Astrocyte (in vitro differentiated cells and primary cell): ENCODE data around the gene PYCARD. TPM values are rescaled to one million over a fixed set of nuclear protein-coding genes. Genes with fewer than 3 reads are reported as not detected.
"Not testable (repeated sequence)": the region's sequence is repeated elsewhere in the genome, so short reads cannot be mapped to it uniquely, and the experiment has no call there.

Experiments used
- DNase-seq: peaks from one replicate; pipeline ENCODE4 v3.0.0-alpha.2; 2010; ENCODE audit warnings: low read depth
- FAIRE-seq: peaks from 2 replicates; lab custom pipeline; 2011; peaks lifted over from hg19 to GRCh38; lab: Jason Lieb, UNC
- H2AFZ ChIP-seq: 2 replicates; pipeline ENCODE4 v1.6.0; 2012; ENCODE audit warnings: low read depth, low read length, inconsistent platforms
- H3K27ac ChIP-seq: 2 replicates; pipeline ENCODE4 v1.5.1; 2011; ENCODE audit warnings: low read depth, low read length, inconsistent platforms
- H3K27me3 ChIP-seq: 2 replicates; pipeline ENCODE4 v1.6.0; 2011; ENCODE audit warnings: low read length, inconsistent platforms; ENCODE audit not compliant: insufficient read depth
- H3K36me3 ChIP-seq: 2 replicates; pipeline ENCODE4 v1.5.1; 2011; ENCODE audit warnings: low read length, inconsistent platforms; ENCODE audit not compliant: insufficient read depth
- H3K4me1 ChIP-seq: 2 replicates; pipeline ENCODE4 v1.5.1; 2011; ENCODE audit warnings: low read length, inconsistent platforms; ENCODE audit not compliant: insufficient read depth
- H3K4me2 ChIP-seq: 2 replicates; pipeline ENCODE4 v1.6.0; 2012; ENCODE audit warnings: low read length, inconsistent platforms
- H3K4me3 ChIP-seq: 2 replicates; pipeline ENCODE4 v1.5.1; 2011; ENCODE audit warnings: low read depth, mild to moderate bottlenecking, low read length, inconsistent platforms; ENCODE audit not compliant: insufficient read depth
- H3K79me2 ChIP-seq: 2 replicates; pipeline ENCODE4 v1.6.0; 2012; ENCODE audit warnings: mild to moderate bottlenecking, low read length, inconsistent platforms; ENCODE audit not compliant: insufficient read depth
- H3K9ac ChIP-seq: 2 replicates; pipeline ENCODE4 v1.6.0; 2012; ENCODE audit warnings: mild to moderate bottlenecking, low read length, inconsistent platforms
- H3K9me3 ChIP-seq: 2 replicates; pipeline ENCODE4 v1.5.1; 2012; ENCODE audit warnings: low read depth, mild to moderate bottlenecking, low read length, inconsistent platforms; ENCODE audit not compliant: insufficient read depth
- H4K20me1 ChIP-seq: 2 replicates; pipeline ENCODE4 v1.6.0; 2012; ENCODE audit warnings: low read length, inconsistent platforms; ENCODE audit not compliant: insufficient read depth
- H3K27ac Mint-ChIP-seq: one replicate; pipeline ENCODE4 v1.8.0; 2021; ENCODE audit warnings: mild to moderate bottlenecking, mixed read lengths; ENCODE audit not compliant: unreplicated experiment
- H3K27me3 Mint-ChIP-seq: one replicate; pipeline ENCODE4 v1.8.0; 2021; ENCODE audit warnings: low read depth, mixed read lengths; ENCODE audit not compliant: unreplicated experiment
- H3K36me3 Mint-ChIP-seq: one replicate; pipeline ENCODE4 v1.8.0; 2021; ENCODE audit warnings: low read depth, mixed read lengths; ENCODE audit not compliant: unreplicated experiment
- H3K4me1 Mint-ChIP-seq: one replicate; pipeline ENCODE4 v1.8.0; 2021; ENCODE audit warnings: low read depth, mixed read lengths; ENCODE audit not compliant: unreplicated experiment
- H3K4me3 Mint-ChIP-seq: one replicate; pipeline ENCODE4 v1.8.0; 2021; ENCODE audit warnings: mild to moderate bottlenecking, moderate library complexity, mixed read lengths; ENCODE audit not compliant: unreplicated experiment
- H3K9me3 Mint-ChIP-seq: one replicate; pipeline ENCODE4 v1.8.0; 2021; ENCODE audit warnings: mild to moderate bottlenecking, mixed read lengths; ENCODE audit not compliant: unreplicated experiment
- CTCF ChIP-seq: IDR thresholded peaks from 2 replicates; pipeline ENCODE4 v1.5.1; 2011; ENCODE audit warnings: low read depth, mild to moderate bottlenecking, inconsistent platforms, low read length, moderate library complexity; ENCODE audit not compliant: insufficient read depth
- EZH2 ChIP-seq: IDR thresholded peaks from 2 replicates; pipeline ENCODE4 v1.6.1; 2012; ENCODE audit warnings: mild to moderate bottlenecking, low read length, inconsistent platforms; ENCODE audit not compliant: insufficient read depth
- total RNA-seq: library from RNA; stranded (reverse); gene quantifications from 2 replicates; pipeline ENCODE4 v1.2.1, GENCODE V29; 2021

PYCARD gene
- total RNA-seq, 1 donor from 2014 or later = 7.3 TPM

- peaks cover 25% of the 10 kb centered on the region for H3K36me3 Mint-ChIP-seq
- H3K36me3 ChIP-seq = peaks cover 32% of the 10 kb centered on the region
- H3K4me2 ChIP-seq = no peak overlapping the region
- FAIRE-seq = no peak
- peaks cover 11% of the 10 kb centered on the region for H3K4me1 Mint-ChIP-seq
- H4K20me1 ChIP-seq = peaks cover 75% of the 10 kb centered on the region
- H3K27ac ChIP-seq = no peak overlapping the region
- H3K4me3 Mint-ChIP-seq = no peak overlapping the region
- peaks cover 7% of the 10 kb centered on the region for H3K4me1 ChIP-seq
- no peak overlapping the region for H3K27ac Mint-ChIP-seq
- no peaks in the 10 kb centered on the region for H3K27me3 ChIP-seq
- DNase-seq = no peak
- H2AFZ ChIP-seq = no peak overlapping the region
- H3K27me3 Mint-ChIP-seq = no peaks in the 10 kb centered on the region
- H3K79me2 ChIP-seq = peaks cover 14% of the 10 kb centered on the region
- TF ChIP-seq CTCF (no peak), EZH2 (no peak)
- H3K4me3 ChIP-seq = no peak overlapping the region
- H3K9me3 Mint-ChIP-seq = no peaks in the 10 kb centered on the region
- no peak overlapping the region for H3K9ac ChIP-seq
- no peaks in the 10 kb centered on the region for H3K9me3 ChIP-seq
Observed at GRCh38 chr16:31198207-31198882, 4.2 kb downstream of the PYCARD start.

- H3K9ac ChIP-seq = no peak overlapping the region
- H4K20me1 ChIP-seq = peaks cover 91% of the 10 kb centered on the region
- no peaks in the 10 kb centered on the region for H3K9me3 Mint-ChIP-seq
- no peaks in the 10 kb centered on the region for H3K27me3 ChIP-seq
- no peak for FAIRE-seq
- H3K36me3 ChIP-seq = peaks cover 50% of the 10 kb centered on the region
- H3K27ac Mint-ChIP-seq = no peak overlapping the region
- no peak overlapping the region for H3K4me3 Mint-ChIP-seq
- peaks cover 23% of the 10 kb centered on the region for H3K79me2 ChIP-seq
- H3K4me1 Mint-ChIP-seq = peaks cover 6% of the 10 kb centered on the region
- peaks cover 5% of the 10 kb centered on the region for H3K4me1 ChIP-seq
- no peak overlapping the region for H2AFZ ChIP-seq
- H3K4me2 ChIP-seq = no peak overlapping the region
- H3K9me3 ChIP-seq = no peaks in the 10 kb centered on the region
- no peak for TF ChIP-seq EZH2
- peaks cover 29% of the 10 kb centered on the region for H3K36me3 Mint-ChIP-seq
- no peaks in the 10 kb centered on the region for H3K27me3 Mint-ChIP-seq
- no peak overlapping the region for H3K4me3 ChIP-seq
- no peak overlapping the region for H3K27ac ChIP-seq
- no peak for DNase-seq
Observed at GRCh38 chr16:31196324-31197088, 6.1 kb downstream of the PYCARD start.

GRCh38 chr16:31195861-31196260 is 6.7 kb downstream of the PYCARD start:
- DNase-seq, H3K4me2 ChIP-seq, H3K9ac ChIP-seq, H3K4me1 Mint-ChIP-seq, H3K9me3 ChIP-seq, H3K27me3 ChIP-seq, H3K4me3 ChIP-seq, H3K27me3 Mint-ChIP-seq, H3K27ac ChIP-seq, H3K27ac Mint-ChIP-seq, H3K4me1 ChIP-seq, H3K4me3 Mint-ChIP-seq, H3K9me3 Mint-ChIP-seq, FAIRE-seq, H2AFZ ChIP-seq: not testable (repeated sequence)
- Histone ChIP-seq H3K36me3 (peaks cover 55% of the 10 kb centered on the region), H3K79me2 (peaks cover 27% of the 10 kb centered on the region), H4K20me1 (peaks cover 91% of the 10 kb centered on the region)
- peaks cover 32% of the 10 kb centered on the region for H3K36me3 Mint-ChIP-seq
